Central memory CD8-positive, alpha-beta T cell (primary cell): ENCODE measurements around the gene ADPRHL1.

Experiments used
- ATAC-seq: fragments of 150-1000 bp; cut with Tn5 transposase; replicated peaks from 2 replicates; pipeline ENCODE4 v1.10.0; 2022; ENCODE audit warnings: mild to moderate bottlenecking, moderate FRiP score, moderate number of reproducible peaks; ENCODE audit not compliant: poor library complexity, severe bottlenecking; ENCODE audit errors: extremely low read depth
- DNase-seq, 2 donors: peaks; one replicate each; pipeline ENCODE4 v3.0.0; 2021; ENCODE audit warnings: low spot score in 2 of 2
- H3K27ac Mint-ChIP-seq: one replicate; pipeline ENCODE4 v1.8.0; 2022; ENCODE audit warnings: low read depth, mild to moderate bottlenecking, moderate library complexity, mixed read lengths
- H3K27me3 Mint-ChIP-seq: one replicate; pipeline ENCODE4 v1.8.0; 2022; ENCODE audit warnings: mixed read lengths
- H3K36me3 Mint-ChIP-seq: one replicate; pipeline ENCODE4 v1.8.0; 2022; ENCODE audit warnings: mild to moderate bottlenecking, moderate library complexity, mixed read lengths; ENCODE audit not compliant: insufficient read depth
- H3K4me1 Mint-ChIP-seq: one replicate; pipeline ENCODE4 v1.8.0; 2022; ENCODE audit warnings: mixed read lengths
- H3K4me3 Mint-ChIP-seq: one replicate; pipeline ENCODE4 v1.8.0; 2022; ENCODE audit warnings: mild to moderate bottlenecking, moderate library complexity, mixed read lengths
- H3K9me3 Mint-ChIP-seq: one replicate; pipeline ENCODE4 v1.8.0; 2022; ENCODE audit warnings: mixed read lengths

Gene ADPRHL1

DNA sequence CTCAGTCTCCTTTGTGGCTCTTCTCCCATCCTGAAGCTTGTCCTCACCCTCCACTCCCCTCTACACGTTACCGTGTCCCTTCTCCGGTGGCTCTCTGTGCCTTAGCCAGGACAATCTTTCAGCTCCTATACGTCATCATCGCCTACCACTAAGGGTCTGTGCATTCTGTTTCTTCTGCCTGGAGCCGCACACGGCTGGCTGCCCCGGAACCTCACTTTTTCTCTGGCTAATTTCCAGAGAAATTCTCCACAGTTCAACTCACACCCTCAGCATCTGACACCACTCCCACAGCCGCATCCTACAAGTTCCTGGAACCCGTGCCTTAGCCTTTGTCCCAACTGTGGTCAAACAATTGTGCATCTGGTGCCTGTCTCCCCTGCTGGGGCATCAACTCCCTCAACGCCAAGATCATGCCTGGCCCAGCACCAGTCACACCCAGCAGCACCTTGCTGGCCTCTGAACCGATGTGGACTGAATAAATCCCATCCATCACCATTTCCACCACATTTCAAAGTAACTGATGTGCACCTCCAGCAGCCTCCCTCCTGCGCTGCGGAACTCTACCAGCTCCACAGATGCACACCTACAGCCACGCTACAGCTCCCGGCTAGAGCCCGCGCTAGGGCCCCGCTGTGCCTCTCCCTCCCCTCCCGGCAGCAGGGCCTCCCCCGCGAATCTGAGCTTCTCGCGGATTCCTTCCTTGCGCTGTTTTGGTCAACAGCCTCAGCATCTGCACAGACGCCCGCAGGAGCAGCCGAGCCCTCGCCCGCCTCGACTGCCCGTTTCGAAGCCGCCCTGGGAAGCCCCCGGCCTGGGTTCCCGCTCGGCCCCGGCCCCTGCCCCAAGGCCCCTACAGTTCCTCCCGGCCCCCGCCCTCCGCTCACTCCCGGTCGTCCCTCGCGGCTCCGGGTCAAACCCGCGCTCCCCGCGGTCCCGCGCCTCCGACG is 36.5 kb upstream of the ADPRHL1 start:
- peak overlapping the region; percentile 77 for H3K4me3 Mint-ChIP-seq
- DNase-seq (no peak), ATAC-seq (peak; percentile 62)
- H3K4me1 Mint-ChIP-seq, result peaks cover 50% of the 10 kb centered on the region
- H3K27me3 Mint-ChIP-seq, result no peaks in the 10 kb centered on the region
- H3K27ac Mint-ChIP-seq, result peak overlapping the region; percentile 56
- H3K9me3 Mint-ChIP-seq, result no peaks in the 10 kb centered on the region
- peaks cover 13% of the 10 kb centered on the region for H3K36me3 Mint-ChIP-seq

GRCh38 chr13:113489171-113489548 is 35.9 kb upstream of the ADPRHL1 start:
- H3K4me3 Mint-ChIP-seq, result peak overlapping the region; percentile 77
- no peaks in the 10 kb centered on the region for H3K27me3 Mint-ChIP-seq
- DNase-seq (no peak), ATAC-seq (no peak)
- H3K4me1 Mint-ChIP-seq, result peaks cover 46% of the 10 kb centered on the region
- no peaks in the 10 kb centered on the region for H3K9me3 Mint-ChIP-seq
- H3K27ac Mint-ChIP-seq, result no peak overlapping the region
- H3K36me3 Mint-ChIP-seq, result peaks cover 13% of the 10 kb centered on the region

- no peaks in the 10 kb centered on the region for H3K9me3 Mint-ChIP-seq
- H3K27me3 Mint-ChIP-seq, result no peaks in the 10 kb centered on the region
- ATAC-seq, result no peak
- no peak overlapping the region for H3K27ac Mint-ChIP-seq
- H3K4me1 Mint-ChIP-seq, result peaks cover 41% of the 10 kb centered on the region
- DNase-seq, result no peak
- H3K36me3 Mint-ChIP-seq, result peaks cover 12% of the 10 kb centered on the region
- peak overlapping the region; percentile 46 for H3K4me3 Mint-ChIP-seq
Measured at GRCh38 chr13:113488283-113488682, 35.0 kb upstream of the ADPRHL1 start.

GRCh38 chr13:113486698-113487097 is 33.4 kb upstream of the ADPRHL1 start:
- no peak for DNase-seq
- H3K27ac Mint-ChIP-seq, result no peak overlapping the region
- no peaks in the 10 kb centered on the region for H3K9me3 Mint-ChIP-seq
- peaks cover 37% of the 10 kb centered on the region for H3K4me1 Mint-ChIP-seq
- peaks cover 10% of the 10 kb centered on the region for H3K36me3 Mint-ChIP-seq
- ATAC-seq, result no peak
- no peak overlapping the region for H3K4me3 Mint-ChIP-seq
- no peaks in the 10 kb centered on the region for H3K27me3 Mint-ChIP-seq

DNA sequence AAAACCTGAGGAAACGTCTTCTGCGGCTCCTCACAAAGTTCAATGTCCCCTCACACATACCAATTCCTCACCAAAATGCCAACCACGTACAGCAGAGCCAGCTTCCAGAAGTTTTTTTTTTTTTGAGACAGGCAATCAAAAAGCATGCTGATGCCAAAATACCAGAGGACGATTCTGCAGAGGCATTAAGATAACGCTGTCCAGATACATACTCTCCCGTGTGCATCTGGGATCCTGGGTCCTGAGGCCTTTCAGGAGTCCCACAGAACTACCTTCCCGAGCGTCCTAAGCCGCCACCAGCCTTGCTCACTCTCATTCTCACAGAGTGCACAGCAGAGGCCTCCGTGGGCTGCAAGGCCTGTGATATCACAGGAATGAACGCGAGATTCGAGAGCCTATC is 32.3 kb upstream of the ADPRHL1 start:
- no peak overlapping the region for H3K4me3 Mint-ChIP-seq
- no peaks in the 10 kb centered on the region for H3K27me3 Mint-ChIP-seq
- H3K36me3 Mint-ChIP-seq, result peaks cover 10% of the 10 kb centered on the region
- DNase-seq, result no peak
- H3K9me3 Mint-ChIP-seq, result no peaks in the 10 kb centered on the region
- peaks cover 34% of the 10 kb centered on the region for H3K4me1 Mint-ChIP-seq
- H3K27ac Mint-ChIP-seq, result no peak overlapping the region
- no peak for ATAC-seq

DNA sequence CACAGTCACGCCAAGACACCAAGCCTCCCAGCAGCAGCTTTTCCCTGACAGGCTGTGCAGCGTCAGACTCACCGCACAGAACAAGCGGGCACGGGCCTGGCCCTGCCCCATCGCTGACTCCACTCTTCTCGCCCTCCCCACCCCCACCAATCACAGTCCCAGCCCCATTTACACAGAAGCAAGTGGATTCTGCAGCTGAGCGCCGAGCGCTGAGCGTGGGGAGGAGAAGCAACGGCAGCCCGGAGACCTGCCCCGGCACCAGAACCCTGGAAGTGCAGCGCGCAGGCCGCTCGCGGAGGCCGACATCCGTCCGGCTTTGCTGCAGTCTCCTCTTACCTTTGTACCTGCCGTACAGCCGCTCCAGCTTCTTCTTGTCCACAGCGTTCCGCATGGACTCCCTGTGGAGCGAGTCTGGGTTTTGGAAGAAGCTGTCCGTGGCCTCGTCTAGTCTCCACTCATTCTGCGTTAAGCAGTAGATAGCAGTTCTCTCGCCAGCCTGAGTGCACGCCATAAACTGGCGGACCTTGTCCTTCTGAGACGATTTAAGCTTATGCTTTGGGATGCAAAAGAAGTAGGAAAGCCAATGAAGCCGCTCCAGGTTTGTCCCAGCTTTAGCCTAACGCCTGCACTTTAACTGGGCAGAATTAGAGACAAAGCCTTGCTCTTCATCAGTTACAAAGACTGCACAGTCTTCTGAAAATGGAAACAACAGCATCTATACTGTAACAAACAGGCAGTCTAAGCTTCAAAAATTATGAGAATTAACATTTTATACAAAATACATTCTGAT is 30.4 kb upstream of the ADPRHL1 start:
- Mint-ChIP-seq H3K27ac (no peak overlapping the region), H3K27me3 (no peaks in the 10 kb centered on the region), H3K4me3 (no peak overlapping the region), H3K4me1 (peaks cover 20% of the 10 kb centered on the region), H3K36me3 (peaks cover 11% of the 10 kb centered on the region), H3K9me3 (no peaks in the 10 kb centered on the region)
- no peak for ATAC-seq
- no peak for DNase-seq

- ATAC-seq (no peak), DNase-seq (no peak)
- Mint-ChIP-seq H3K27me3 (no peaks in the 10 kb centered on the region), H3K9me3 (no peaks in the 10 kb centered on the region), H3K27ac (no peak overlapping the region), H3K36me3 (peaks cover 11% of the 10 kb centered on the region), H3K4me1 (peaks cover 14% of the 10 kb centered on the region), H3K4me3 (no peak overlapping the region)
Measured at GRCh38 chr13:113483081-113483480, 29.8 kb upstream of the ADPRHL1 start.

DNA sequence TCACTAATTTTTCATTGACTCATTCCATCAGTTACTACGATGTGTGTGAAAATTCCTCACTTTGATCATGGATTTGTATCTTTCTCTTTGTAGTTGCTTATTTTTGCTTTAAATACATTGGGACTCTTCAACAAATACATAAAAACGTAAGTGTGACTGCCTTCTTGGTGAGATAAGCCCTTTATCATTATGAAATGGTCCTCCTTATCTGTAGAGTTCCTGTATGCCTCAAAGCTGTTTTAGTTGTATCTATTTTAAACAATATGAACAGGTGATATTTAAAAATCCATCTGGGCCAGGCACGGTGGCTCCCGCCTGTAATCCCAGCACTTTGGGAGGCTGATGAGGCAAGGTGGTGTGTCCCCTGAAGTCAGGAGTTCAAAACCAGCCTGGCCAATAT is 25.9 kb upstream of the ADPRHL1 start:
- Mint-ChIP-seq H3K4me3 (no peak overlapping the region), H3K27ac (no peak overlapping the region), H3K27me3 (no peaks in the 10 kb centered on the region), H3K36me3 (peaks cover 10% of the 10 kb centered on the region), H3K4me1 (peaks cover 5% of the 10 kb centered on the region), H3K9me3 (no peaks in the 10 kb centered on the region)
- DNase-seq (no peak), ATAC-seq (no peak)

GRCh38 chr13:113477724-113478123 is 24.4 kb upstream of the ADPRHL1 start:
- DNase-seq, result no peak
- H3K27ac Mint-ChIP-seq, result no peak overlapping the region

GRCh38 chr13:113476811-113477210 is 23.5 kb upstream of the ADPRHL1 start:
- Mint-ChIP-seq H3K36me3 (peaks cover 14% of the 10 kb centered on the region), H3K27me3 (no peaks in the 10 kb centered on the region), H3K9me3 (no peaks in the 10 kb centered on the region), H3K27ac (no peak overlapping the region), H3K4me1 (no peaks in the 10 kb centered on the region), H3K4me3 (no peak overlapping the region)
- ATAC-seq (no peak), DNase-seq (no peak)

More at GRCh38 chr13:113477724-113478123, 24.4 kb upstream of the ADPRHL1 start:
- Mint-ChIP-seq H3K36me3 (peaks cover 14% of the 10 kb centered on the region), H3K27me3 (no peaks in the 10 kb centered on the region), H3K9me3 (no peaks in the 10 kb centered on the region), H3K4me1 (no peaks in the 10 kb centered on the region), H3K4me3 (no peak overlapping the region)
- no peak for ATAC-seq

DNA sequence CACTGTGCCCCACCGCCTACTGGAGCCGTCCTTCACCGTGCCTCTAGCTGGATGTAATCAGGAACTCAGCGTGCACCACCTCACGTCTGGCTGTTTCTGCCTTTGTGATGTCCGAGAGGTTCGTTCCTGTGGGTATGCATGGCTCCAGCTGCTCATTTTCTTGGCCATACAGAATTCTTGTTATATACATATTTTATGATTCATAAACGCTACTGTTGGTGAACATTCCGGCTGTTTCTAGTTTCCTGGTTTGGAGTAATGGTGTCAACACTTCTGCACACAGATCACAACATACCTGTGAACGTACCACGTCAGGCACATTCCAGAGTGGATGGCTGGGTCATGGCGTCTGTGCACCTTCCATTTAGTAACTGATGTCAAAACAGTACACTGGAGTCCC is 22.6 kb upstream of the ADPRHL1 start:
- H3K4me3 Mint-ChIP-seq, result no peak overlapping the region

DNA sequence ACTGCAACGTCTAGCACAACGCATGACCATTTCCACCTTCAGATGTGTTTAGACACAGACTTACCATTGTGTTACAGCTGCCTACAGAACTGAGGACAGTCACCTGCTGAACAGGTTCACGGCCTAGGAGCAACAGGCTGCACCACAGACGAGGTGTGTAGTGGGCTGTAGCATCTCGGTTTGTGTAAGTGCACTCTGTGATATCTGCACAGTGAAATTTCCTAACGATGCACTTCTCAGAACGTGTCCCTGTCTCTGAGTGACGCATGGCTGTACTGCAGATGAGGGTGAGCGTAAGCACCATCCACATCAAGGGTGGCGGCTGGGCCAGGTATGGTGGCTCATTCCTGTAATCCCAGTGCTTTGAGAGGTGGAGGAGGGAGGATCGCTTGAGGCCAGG is 22.0 kb upstream of the ADPRHL1 start:
- DNase-seq, result no peak
- Mint-ChIP-seq H3K9me3 (no peaks in the 10 kb centered on the region), H3K27ac (no peak overlapping the region), H3K4me3 (no peak overlapping the region), H3K4me1 (peaks cover 6% of the 10 kb centered on the region), H3K36me3 (peaks cover 14% of the 10 kb centered on the region), H3K27me3 (no peaks in the 10 kb centered on the region)
- ATAC-seq, result no peak

More for the DNA sequence above, 22.6 kb upstream of the ADPRHL1 start:
- Mint-ChIP-seq H3K27ac (no peak overlapping the region), H3K36me3 (peaks cover 16% of the 10 kb centered on the region), H3K9me3 (no peaks in the 10 kb centered on the region), H3K27me3 (no peaks in the 10 kb centered on the region), H3K4me1 (peaks cover 5% of the 10 kb centered on the region)
- ATAC-seq, result no peak
- DNase-seq, result no peak

- Mint-ChIP-seq H3K36me3 (peaks cover 12% of the 10 kb centered on the region), H3K9me3 (no peaks in the 10 kb centered on the region), H3K27ac (no peak overlapping the region), H3K4me3 (no peak overlapping the region), H3K27me3 (no peaks in the 10 kb centered on the region), H3K4me1 (peaks cover 6% of the 10 kb centered on the region)
- ATAC-seq, result no peak
- DNase-seq, result no peak
Measured at GRCh38 chr13:113474179-113474578, 20.9 kb upstream of the ADPRHL1 start.
